Panc1 (cell line): ENCODE data around the gene TRABD2B. TPM values are rescaled to one million over a fixed set of nuclear protein-coding genes. Genes with fewer than 3 reads are reported as not detected.

Experiments
- ATAC-seq: fragments of 200-7000 bp; cut with Tn5 transposase; 2 replicates; pipeline ENCODE4 v1.9.1; 2020; ENCODE audit warnings: mild to moderate bottlenecking, moderate library complexity
- BruUV-seq: library from RNA; stranded (reverse); fragments of 400-500 nt; replicated peaks from 2 replicates; lab custom pipeline; 2021; lab: Mats Ljungman, UMichigan
- CTCF ChIA-PET: fragments of 300-600 bp; sonication (Branson Sonifier 250); formaldehyde crosslinking; loops from one replicate; lab custom pipeline; 2022; ENCODE audit warnings: antibody characterized with exemption; lab: Charles Lee
- POLR2A ChIA-PET: fragments of 300-600 bp; sonication (Branson Sonifier 250); formaldehyde crosslinking; loops from one replicate; lab custom pipeline; 2022; ENCODE audit warnings: antibody characterized with exemption; lab: Charles Lee
- DNase-seq: peaks from one replicate; pipeline ENCODE4 v3.0.0-alpha.2; 2010; ENCODE audit warnings: low read depth, low spot score
- H3K27ac ChIP-seq: 2 replicates; pipeline ENCODE4 v1.5.1; 2011; ENCODE audit warnings: mild to moderate bottlenecking, low read length, inconsistent platforms
- H3K27me3 ChIP-seq: fragments of 200-500 bp; sonication (Bioruptor generic); 2 replicates; pipeline ENCODE4 v1.6.0; 2014; ENCODE audit warnings: low read length, inconsistent platforms; ENCODE audit not compliant: control insufficient read depth, insufficient read depth
- H3K36me3 ChIP-seq: fragments of 200-500 bp; sonication (Bioruptor generic); 2 replicates; pipeline ENCODE4 v1.5.1; 2014; ENCODE audit warnings: inconsistent platforms, mild to moderate bottlenecking, low read length, moderate library complexity; ENCODE audit not compliant: control insufficient read depth, insufficient read depth
- H3K4me1 ChIP-seq: 2 replicates; pipeline ENCODE4 v1.5.1; 2011; ENCODE audit warnings: inconsistent platforms, mild to moderate bottlenecking, low read length, moderate library complexity; ENCODE audit not compliant: control insufficient read depth, insufficient read depth
- H3K4me3 ChIP-seq, 2 experiments: 2 replicates each; pipeline ENCODE4 v1.5.1; 2011 to 2012; ENCODE audit warnings: low read depth in 2 of 2, low read length in 2 of 2, mild to moderate bottlenecking in 2 of 2, inconsistent platforms in 1 of 2, moderate library complexity in 1 of 2
- H3K9me3 ChIP-seq: fragments of 200-500 bp; sonication (Bioruptor generic); 2 replicates; pipeline ENCODE4 v1.5.1; 2014; ENCODE audit warnings: low read depth, mild to moderate bottlenecking, inconsistent platforms, low read length, moderate library complexity; ENCODE audit not compliant: control insufficient read depth, insufficient read depth
- POLR2AphosphoS5 ChIP-seq: IDR thresholded peaks from 2 replicates; pipeline ENCODE4 v1.6.1; 2012; ENCODE audit warnings: mild to moderate bottlenecking, low read depth, low read length, moderate library complexity
- REST ChIP-seq, 2 experiments: IDR thresholded peaks; 2 replicates each; pipeline ENCODE4 v1.6.1; 2011 to 2012; ENCODE audit warnings: low read depth in 2 of 2, control low read depth in 1 of 2, low read length in 1 of 2, mild to moderate bottlenecking in 1 of 2, moderate library complexity in 1 of 2; ENCODE audit not compliant: insufficient read depth in 1 of 2
- SIN3A ChIP-seq: IDR thresholded peaks from 2 replicates; pipeline ENCODE4 v1.6.1; 2012; ENCODE audit warnings: low read depth, mild to moderate bottlenecking, low read length, moderate library complexity, borderline replicate concordance; ENCODE audit not compliant: insufficient read depth
- TCF7L2 ChIP-seq: IDR thresholded peaks from 2 replicates; pipeline ENCODE4 v1.6.1; 2011; ENCODE audit warnings: mild to moderate bottlenecking, low read depth, low read length, inconsistent platforms
- in situ Hi-C: cut with HindIII; loops from 2 replicates; pipeline ENCODE4 v1.10.0; 2016; ENCODE audit warnings: low sequenced_read_pairs, low pct_unique_long_range_greater_than_20kb
- intact Hi-C: fragments of 100-400 bp; cut with micrococcal nuclease; formaldehyde crosslinking; loops from one replicate; pipeline ENCODE4 v1.10.0; 2022; ENCODE audit not compliant: unreplicated experiment
- total RNA-seq: library from RNA; stranded (reverse); gene quantifications from one replicate; pipeline ENCODE4 v1.2.1, GENCODE V29; 2021; ENCODE audit not compliant: unreplicated experiment
- TF ChIP-seq, protein P1 (sequence below): fragments of 450-650 bp; IDR thresholded peaks from 2 replicates; pipeline ENCODE4 v1.5.1; 2017; ENCODE audit warnings: mild to moderate bottlenecking

The TRABD2B gene
- total RNA-seq, 1 experiment from 2014 or later, result not detected

DNA sequence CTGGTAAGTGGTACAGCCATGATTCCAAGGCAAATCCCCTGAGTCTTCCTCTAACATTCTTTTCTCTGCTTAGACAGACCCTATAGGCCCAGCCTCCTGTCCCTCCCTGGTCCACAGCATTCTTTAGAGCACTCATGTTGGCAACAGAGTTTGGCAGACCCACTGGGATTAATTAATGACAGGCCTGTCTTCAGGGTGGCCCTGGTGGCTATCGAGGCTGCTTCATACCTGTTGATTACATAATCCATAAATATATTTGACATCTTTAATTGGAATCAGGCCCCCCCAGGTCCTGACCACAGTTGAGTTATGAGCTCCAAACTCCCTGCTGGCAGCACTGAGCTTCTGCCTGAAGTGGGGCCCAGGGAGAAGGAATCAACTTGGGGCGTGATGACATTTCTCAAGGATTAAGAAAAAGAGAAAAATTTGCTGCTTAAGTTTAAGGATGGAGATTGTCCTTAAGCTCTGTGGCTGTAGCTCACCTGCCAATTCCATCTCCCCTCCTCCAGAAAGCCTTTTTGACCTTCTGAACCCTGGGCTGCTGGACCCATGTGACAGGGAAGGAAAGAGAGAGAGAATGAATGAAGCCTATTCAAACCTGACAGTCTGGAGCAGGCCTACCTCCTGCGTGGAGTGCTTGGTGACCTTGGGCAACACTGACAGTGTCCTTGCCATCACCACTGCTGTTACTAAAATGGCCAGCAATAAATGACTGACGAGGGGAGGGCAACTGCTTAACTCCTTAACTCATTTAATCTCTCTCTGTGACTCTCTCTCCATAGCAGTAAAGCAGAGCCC, 156.6 kb downstream of the TRABD2B start:
- no TSS peak for BruUV-seq
- in situ Hi-C loops (no loop called here), intact Hi-C loops (no loop called here)
- Histone ChIP-seq H3K9me3 (no peaks in the 10 kb centered on the region), H3K4me3 (no peak overlapping the region), H3K4me1 (no peaks in the 10 kb centered on the region), H3K36me3 (no peaks in the 10 kb centered on the region), H3K27me3 (peaks cover 7% of the 10 kb centered on the region; the same call in 1 of the 2 replicates), H3K27ac (no peak overlapping the region)
- DNase-seq, result no peak
- POLR2A ChIA-PET, result no interaction called here
- TF ChIP-seq SIN3A (no peak), REST (IDR thresholded peaks at IDR 0.05; ENCODE audit: insufficient read depth in 1 of 2, low read depth in 2 of 2, low read length in 1 of 2) (no peak), POLR2AphosphoS5 (no peak), TCF7L2 (no peak)
- TF ChIP-seq, protein P1, sequence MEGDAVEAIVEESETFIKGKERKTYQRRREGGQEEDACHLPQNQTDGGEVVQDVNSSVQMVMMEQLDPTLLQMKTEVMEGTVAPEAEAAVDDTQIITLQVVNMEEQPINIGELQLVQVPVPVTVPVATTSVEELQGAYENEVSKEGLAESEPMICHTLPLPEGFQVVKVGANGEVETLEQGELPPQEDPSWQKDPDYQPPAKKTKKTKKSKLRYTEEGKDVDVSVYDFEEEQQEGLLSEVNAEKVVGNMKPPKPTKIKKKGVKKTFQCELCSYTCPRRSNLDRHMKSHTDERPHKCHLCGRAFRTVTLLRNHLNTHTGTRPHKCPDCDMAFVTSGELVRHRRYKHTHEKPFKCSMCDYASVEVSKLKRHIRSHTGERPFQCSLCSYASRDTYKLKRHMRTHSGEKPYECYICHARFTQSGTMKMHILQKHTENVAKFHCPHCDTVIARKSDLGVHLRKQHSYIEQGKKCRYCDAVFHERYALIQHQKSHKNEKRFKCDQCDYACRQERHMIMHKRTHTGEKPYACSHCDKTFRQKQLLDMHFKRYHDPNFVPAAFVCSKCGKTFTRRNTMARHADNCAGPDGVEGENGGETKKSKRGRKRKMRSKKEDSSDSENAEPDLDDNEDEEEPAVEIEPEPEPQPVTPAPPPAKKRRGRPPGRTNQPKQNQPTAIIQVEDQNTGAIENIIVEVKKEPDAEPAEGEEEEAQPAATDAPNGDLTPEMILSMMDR, result no peak
- CTCF ChIA-PET, result no interaction called here
- ATAC-seq, result no peak

DNA sequence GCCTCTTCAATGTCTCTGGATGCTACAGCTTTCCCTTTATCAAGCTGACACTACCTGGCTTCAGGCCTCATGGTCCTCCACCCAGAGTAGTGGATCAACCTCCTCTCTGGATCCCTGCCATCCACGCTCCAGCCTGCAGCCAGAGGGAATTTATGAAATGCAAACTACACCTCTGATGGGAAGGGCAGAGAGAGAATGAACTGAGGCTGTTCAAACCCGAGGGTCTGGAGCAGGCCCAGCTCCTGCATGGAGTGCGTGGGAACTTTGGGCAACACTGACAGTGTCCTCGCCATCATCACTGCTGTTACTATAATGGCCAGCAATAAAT, 157.8 kb downstream of the TRABD2B start:
- BruUV-seq, result no TSS peak
- ATAC-seq (no peak), DNase-seq (no peak)
- Histone ChIP-seq H3K4me3 (no peak overlapping the region), H3K9me3 (0 out of 2 replicates have a peak, but pooled peaks cover 3% of the 10 kb centered on the region), H3K4me1 (no peaks in the 10 kb centered on the region), H3K36me3 (no peaks in the 10 kb centered on the region), H3K27me3 (0 out of 2 replicates have a peak, but pooled peaks cover 6% of the 10 kb centered on the region), H3K27ac (no peak overlapping the region)
- intact Hi-C loops (no loop called here), in situ Hi-C loops (no loop called here)
- ChIA-PET CTCF (no interaction called here), POLR2A (no interaction called here)
- TF ChIP-seq POLR2AphosphoS5, result no peak
